Activated T-helper 1 cell treated with Interleukin-2 at 50 U/mL for 16 hours (primary cell): ENCODE results near the gene PADI2.
A peak's percentile ranks its signal among the peaks of the same experiment; 100 is the strongest.

ENCODE experiments used
- DNase-seq: peaks from one replicate; pipeline ENCODE4 v3.0.0-alpha.2; 2020; ENCODE audit warnings: low read depth

The PADI2 gene

GRCh38 chr1:17139637-17140036 lies 20.4 kb upstream of the PADI2 start:
- no peak for DNase-seq

- DNase-seq: no peak
These were observed 18.2 kb upstream of the PADI2 start for GRCh38 chr1:17137441-17137840.

GRCh38 chr1:17136936-17137335 lies 17.7 kb upstream of the PADI2 start:
- DNase-seq: no peak

- no peak for DNase-seq
These were observed 16.9 kb upstream of the PADI2 start for GRCh38 chr1:17136145-17136544.

- no peak for DNase-seq
These were observed 16.3 kb upstream of the PADI2 start for GRCh38 chr1:17135530-17135929.

GRCh38 chr1:17134724-17135123 lies 15.5 kb upstream of the PADI2 start:
- no peak for DNase-seq

GRCh38 chr1:17134034-17134433 lies 14.8 kb upstream of the PADI2 start:
- DNase-seq: no peak

- no peak for DNase-seq
These were observed 10.9 kb upstream of the PADI2 start for GRCh38 chr1:17130138-17130635.

- DNase-seq: no peak
These were observed 9.1 kb upstream of the PADI2 start for GRCh38 chr1:17128361-17128760.

- peak; percentile 58 for DNase-seq
These were observed 6.5 kb upstream of the PADI2 start for GRCh38 chr1:17125756-17126237.

- no peak for DNase-seq
These were observed 4.2 kb upstream of the PADI2 start for GRCh38 chr1:17123196-17124045.

GRCh38 chr1:17122521-17123164 lies 3.4 kb upstream of the PADI2 start:
- DNase-seq: no peak

- DNase-seq: no peak
These were observed 2.6 kb upstream of the PADI2 start for GRCh38 chr1:17121881-17122280.

GRCh38 chr1:17120962-17121837 lies 1.9 kb upstream of the PADI2 start:
- DNase-seq: no peak

GRCh38 chr1:17120481-17120877 lies 1.2 kb upstream of the PADI2 start:
- no peak for DNase-seq

- no peak for DNase-seq
These were observed 676 bp upstream of the PADI2 start for GRCh38 chr1:17119773-17120480.

- DNase-seq: no peak
These were observed 560 bp downstream of the PADI2 start for GRCh38 chr1:17118706-17119075.

GRCh38 chr1:17118268-17118667 lies 983 bp downstream of the PADI2 start:
- DNase-seq: no peak

GRCh38 chr1:17117451-17118265 lies 1.6 kb downstream of the PADI2 start:
- DNase-seq: no peak

- no peak for DNase-seq
These were observed 2.6 kb downstream of the PADI2 start for GRCh38 chr1:17116643-17117042.

GRCh38 chr1:17113963-17114362 lies 5.3 kb downstream of the PADI2 start:
- no peak for DNase-seq
